DND-41 (cell line): ENCODE data around the gene ANKRD29.

ENCODE experiments used
- ATAC-seq: fragments of 200-7000 bp; cut with Tn5 transposase; 3 replicates; pipeline ENCODE4 v1.9.1; 2021; ENCODE audit warnings: low read depth; ENCODE audit not compliant: insufficient read depth
- DNase-seq: peaks from one replicate; pipeline ENCODE4 v3.0.0-alpha.2; 2020
- H2AFZ ChIP-seq: 2 replicates; pipeline ENCODE4 v1.6.0; 2012; ENCODE audit warnings: low read depth, low read length
- H3K27ac ChIP-seq: 2 replicates; pipeline ENCODE4 v1.5.1; 2012; ENCODE audit warnings: low read length, inconsistent platforms
- H3K27me3 ChIP-seq: fragments of 200-600 bp; sonication (generic); 2 replicates; pipeline ENCODE4 v1.6.0; 2012; ENCODE audit warnings: low read length, mild to moderate bottlenecking, inconsistent platforms; ENCODE audit not compliant: insufficient read depth, poor library complexity
- H3K36me3 ChIP-seq: 2 replicates; pipeline ENCODE4 v1.5.1; 2012; ENCODE audit warnings: low read length, inconsistent platforms; ENCODE audit not compliant: insufficient read depth
- H3K4me1 ChIP-seq: 2 replicates; pipeline ENCODE4 v1.5.1; 2012; ENCODE audit warnings: mild to moderate bottlenecking, low read length; ENCODE audit not compliant: insufficient read depth
- H3K4me2 ChIP-seq: 2 replicates; pipeline ENCODE4 v1.6.0; 2012; ENCODE audit warnings: mild to moderate bottlenecking, moderate library complexity, low read length, inconsistent platforms; ENCODE audit not compliant: insufficient read depth
- H3K4me3 ChIP-seq, 2 experiments: fragments of 200-600 bp in 1 of 2; shearing (Covaris generic) in 1 of 2; 2 replicates each; pipeline ENCODE4 v1.5.1; 2012 to 2016; ENCODE audit warnings: inconsistent platforms in 2 of 2, low read length in 2 of 2, mild to moderate bottlenecking in 2 of 2, low read depth in 1 of 2, moderate library complexity in 1 of 2
- H3K79me2 ChIP-seq: 2 replicates; pipeline ENCODE4 v1.6.0; 2012; ENCODE audit warnings: low read length, inconsistent platforms; ENCODE audit not compliant: insufficient read depth
- H3K9ac ChIP-seq: 2 replicates; pipeline ENCODE4 v1.6.0; 2012; ENCODE audit warnings: low read depth, mild to moderate bottlenecking, inconsistent platforms, low read length, moderate library complexity
- H3K9me3 ChIP-seq: 2 replicates; pipeline ENCODE4 v1.5.1; 2012; ENCODE audit warnings: low read length, moderate library complexity, mild to moderate bottlenecking, inconsistent platforms; ENCODE audit not compliant: insufficient read depth, severe bottlenecking
- H4K20me1 ChIP-seq: 2 replicates; pipeline ENCODE4 v1.6.0; 2012; ENCODE audit warnings: low read length; ENCODE audit not compliant: insufficient read depth
- EZH2 ChIP-seq: IDR thresholded peaks from 3 replicates; pipeline ENCODE4 v1.6.1; 2012; ENCODE audit warnings: borderline replicate concordance, low read depth, mild to moderate bottlenecking, moderate library complexity, low read length, inconsistent platforms; ENCODE audit not compliant: severe bottlenecking
- TF ChIP-seq, protein P1 (sequence below): IDR thresholded peaks from 2 replicates; pipeline ENCODE4 v1.5.1; 2012; ENCODE audit warnings: borderline replicate concordance, low read length, moderate library complexity, mild to moderate bottlenecking; ENCODE audit not compliant: poor library complexity, severe bottlenecking; ENCODE audit errors: extremely low read depth

ANKRD29 gene

DNA sequence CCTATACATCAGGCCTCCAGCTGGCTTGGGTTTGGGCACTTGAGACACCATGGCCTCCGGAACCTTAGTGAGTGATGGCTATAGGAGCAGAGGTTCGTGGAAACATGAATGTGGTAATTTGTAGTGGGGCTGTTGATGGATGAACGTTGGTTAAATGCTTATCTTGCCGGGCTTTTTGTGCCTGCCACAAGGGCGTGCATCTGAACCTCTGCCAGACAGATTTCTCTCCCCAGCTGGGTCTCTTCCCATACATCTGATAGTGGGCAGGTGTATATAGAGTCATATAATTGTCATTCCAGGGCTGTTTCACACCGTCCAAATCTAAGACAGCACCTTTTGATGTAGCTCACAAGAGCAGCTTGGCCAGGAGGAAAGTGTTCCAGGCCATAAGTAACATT lies 41.3 kb upstream of the ANKRD29 start:
- no peaks in the 10 kb centered on the region for H3K4me1 ChIP-seq
- ATAC-seq (no peak), DNase-seq (no peak)
- H3K9me3 ChIP-seq = no peaks in the 10 kb centered on the region
- H3K79me2 ChIP-seq = no peaks in the 10 kb centered on the region
- no peaks in the 10 kb centered on the region for H3K36me3 ChIP-seq
- H3K4me3 ChIP-seq = no peak overlapping the region
- H2AFZ ChIP-seq = no peak overlapping the region
- H3K27me3 ChIP-seq = peaks cover 2% of the 10 kb centered on the region
- no peak overlapping the region for H3K27ac ChIP-seq
- H3K9ac ChIP-seq = no peak overlapping the region
- no peak for TF ChIP-seq EZH2
- TF ChIP-seq, protein P1, sequence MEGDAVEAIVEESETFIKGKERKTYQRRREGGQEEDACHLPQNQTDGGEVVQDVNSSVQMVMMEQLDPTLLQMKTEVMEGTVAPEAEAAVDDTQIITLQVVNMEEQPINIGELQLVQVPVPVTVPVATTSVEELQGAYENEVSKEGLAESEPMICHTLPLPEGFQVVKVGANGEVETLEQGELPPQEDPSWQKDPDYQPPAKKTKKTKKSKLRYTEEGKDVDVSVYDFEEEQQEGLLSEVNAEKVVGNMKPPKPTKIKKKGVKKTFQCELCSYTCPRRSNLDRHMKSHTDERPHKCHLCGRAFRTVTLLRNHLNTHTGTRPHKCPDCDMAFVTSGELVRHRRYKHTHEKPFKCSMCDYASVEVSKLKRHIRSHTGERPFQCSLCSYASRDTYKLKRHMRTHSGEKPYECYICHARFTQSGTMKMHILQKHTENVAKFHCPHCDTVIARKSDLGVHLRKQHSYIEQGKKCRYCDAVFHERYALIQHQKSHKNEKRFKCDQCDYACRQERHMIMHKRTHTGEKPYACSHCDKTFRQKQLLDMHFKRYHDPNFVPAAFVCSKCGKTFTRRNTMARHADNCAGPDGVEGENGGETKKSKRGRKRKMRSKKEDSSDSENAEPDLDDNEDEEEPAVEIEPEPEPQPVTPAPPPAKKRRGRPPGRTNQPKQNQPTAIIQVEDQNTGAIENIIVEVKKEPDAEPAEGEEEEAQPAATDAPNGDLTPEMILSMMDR = no peak
- no peaks in the 10 kb centered on the region for H4K20me1 ChIP-seq
- H3K4me2 ChIP-seq = no peak overlapping the region

DNA sequence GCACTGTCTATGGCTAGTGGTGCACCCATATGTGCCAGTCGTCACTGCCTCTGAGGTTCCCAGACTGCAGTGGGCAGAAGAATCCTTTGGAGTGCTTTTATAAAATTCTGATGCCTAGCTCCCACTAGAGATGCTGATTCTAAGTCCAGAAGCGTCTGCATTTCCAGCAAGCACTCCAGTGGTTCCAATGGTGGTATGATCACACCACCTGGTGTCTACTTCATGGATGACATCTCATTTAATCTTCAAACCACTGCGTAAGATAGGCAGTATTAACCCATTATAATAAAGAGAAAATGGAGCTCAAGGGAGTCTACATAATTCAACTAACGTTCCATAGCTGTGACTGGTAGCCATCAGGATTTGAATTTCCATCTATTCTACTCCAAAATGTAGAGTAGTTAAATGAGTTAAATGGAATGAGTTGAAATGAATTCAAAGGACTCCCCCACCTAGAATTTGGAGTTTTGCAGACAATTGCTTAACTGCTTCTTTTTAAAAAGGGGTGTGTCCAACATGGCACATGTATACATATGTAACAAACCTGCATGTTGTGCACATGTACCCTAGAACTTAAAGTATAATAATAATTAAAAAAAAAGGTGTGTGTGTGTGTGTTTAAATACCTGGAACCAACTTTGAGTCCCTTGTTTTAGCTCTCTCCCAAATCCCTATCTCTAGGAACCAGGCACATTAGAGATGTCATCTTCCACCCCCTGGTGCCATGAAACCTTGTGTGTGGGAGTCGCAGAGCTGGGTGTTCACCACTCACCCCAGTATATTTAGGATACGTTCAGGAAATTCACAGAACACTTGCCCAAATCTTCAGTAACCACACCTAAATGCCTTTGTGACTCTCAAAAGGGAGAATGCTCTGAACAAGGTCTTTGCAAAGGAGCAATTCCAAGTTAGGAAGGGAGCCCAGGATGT lies 40.6 kb upstream of the ANKRD29 start:
- ATAC-seq (peak; percentile 72; the same call in 2 of the 3 replicates), DNase-seq (no peak)
- Histone ChIP-seq H3K27ac (no peak overlapping the region), H2AFZ (no peak overlapping the region), H3K4me2 (no peak overlapping the region), H3K36me3 (no peaks in the 10 kb centered on the region), H3K4me1 (no peaks in the 10 kb centered on the region), H4K20me1 (no peaks in the 10 kb centered on the region), H3K27me3 (peaks cover 2% of the 10 kb centered on the region), H3K9me3 (no peaks in the 10 kb centered on the region), H3K9ac (no peak overlapping the region), H3K4me3 (no peak overlapping the region), H3K79me2 (no peaks in the 10 kb centered on the region)
- TF ChIP-seq EZH2 = no peak
- TF ChIP-seq, protein P1 = peak; percentile 46

DNA sequence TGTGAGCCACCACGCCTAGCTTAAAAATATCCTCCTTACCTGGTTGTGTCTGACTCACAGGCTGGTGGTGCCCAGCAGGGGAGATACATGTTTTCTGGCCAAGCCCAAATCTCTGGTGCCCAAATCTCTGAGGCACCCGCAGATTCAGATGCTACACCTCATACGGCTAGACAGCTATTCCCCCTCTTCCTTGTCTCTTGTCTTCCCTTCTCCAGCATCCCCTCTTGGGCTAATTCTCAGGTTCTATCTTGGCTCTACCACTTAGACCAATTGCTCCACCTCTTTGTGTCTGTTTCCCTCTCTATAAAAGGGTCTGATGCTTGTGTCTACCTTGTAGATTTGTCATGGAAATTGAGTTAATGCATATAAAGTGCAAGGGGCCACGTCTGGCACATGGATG lies 39.9 kb upstream of the ANKRD29 start:
- Histone ChIP-seq H3K36me3 (no peaks in the 10 kb centered on the region), H3K4me1 (no peaks in the 10 kb centered on the region), H3K27me3 (peaks cover 2% of the 10 kb centered on the region), H3K9ac (no peak overlapping the region), H4K20me1 (no peaks in the 10 kb centered on the region), H3K9me3 (no peaks in the 10 kb centered on the region), H2AFZ (no peak overlapping the region), H3K4me2 (no peak overlapping the region), H3K79me2 (no peaks in the 10 kb centered on the region), H3K4me3 (no peak overlapping the region), H3K27ac (no peak overlapping the region)
- TF ChIP-seq, protein P1 = no peak
- TF ChIP-seq EZH2 = no peak
- DNase-seq = no peak
- no peak for ATAC-seq
